NB4 (cell line): Measurements from ENCODE around the gene NUP210.

ENCODE experiments used
- DNase-seq: peaks from one replicate; pipeline ENCODE4 v3.0.0; 2010; ENCODE audit warnings: low read depth
- H3K4me3 ChIP-seq: one replicate; pipeline ENCODE4 v1.5.1; 2011; ENCODE audit warnings: mild to moderate bottlenecking, low read depth, low read length, moderate library complexity
- CTCF ChIP-seq: IDR thresholded peaks from one replicate; pipeline ENCODE4 v1.5.1; 2012; ENCODE audit warnings: low read depth, low read length
- MAX ChIP-seq: IDR thresholded peaks from 2 replicates; pipeline ENCODE4 v1.6.1; 2011; ENCODE audit warnings: low read depth, low read length
- MYC ChIP-seq: IDR thresholded peaks from 2 replicates; pipeline ENCODE4 v1.6.1; 2011; ENCODE audit warnings: low read depth, low read length
- POLR2A ChIP-seq: IDR thresholded peaks from 2 replicates; pipeline ENCODE4 v1.6.1; 2011; ENCODE audit warnings: mild to moderate bottlenecking; ENCODE audit not compliant: insufficient read length; ENCODE audit errors: extremely low read depth

NUP210 gene

GRCh38 chr3:13407926-13408325, 12.2 kb downstream of the NUP210 start:
- no peak for DNase-seq
- TF ChIP-seq POLR2A, result no peak
- no peak for TF ChIP-seq MAX
- no peak for TF ChIP-seq MYC
- TF ChIP-seq CTCF, result no peak
- no peak overlapping the region for H3K4me3 ChIP-seq

- TF ChIP-seq CTCF (no peak), MAX (no peak), MYC (no peak), POLR2A (no peak)
- no peak for DNase-seq
- no peak overlapping the region for H3K4me3 ChIP-seq
Observed at GRCh38 chr3:13407475-13407874, 12.6 kb downstream of the NUP210 start.

- DNase-seq, result no peak
- no peak for TF ChIP-seq MYC
- no peak overlapping the region for H3K4me3 ChIP-seq
Observed at GRCh38 chr3:13406190-13406589, 13.9 kb downstream of the NUP210 start.

GRCh38 chr3:13405614-13406013, 14.5 kb downstream of the NUP210 start:
- no peak for TF ChIP-seq POLR2A
- TF ChIP-seq MAX, result no peak
- no peak for TF ChIP-seq MYC
- TF ChIP-seq CTCF, result no peak
- DNase-seq, result no peak
- H3K4me3 ChIP-seq, result no peak overlapping the region

- H3K4me3 ChIP-seq, result no peak overlapping the region
- DNase-seq, result no peak
- no peak for TF ChIP-seq POLR2A
- no peak for TF ChIP-seq MAX
- no peak for TF ChIP-seq MYC
- no peak for TF ChIP-seq CTCF
Observed at GRCh38 chr3:13404626-13405452, 15.3 kb downstream of the NUP210 start.

GRCh38 chr3:13403847-13404246, 16.3 kb downstream of the NUP210 start:
- TF ChIP-seq MYC (no peak), POLR2A (no peak)
- no peak for DNase-seq
- no peak overlapping the region for H3K4me3 ChIP-seq
